ENCODE results near the gene ONECUT1.

The ONECUT1 gene

GRCh38 chr15:52806284-52806655, 16.1 kb upstream of the ONECUT1 start:
- no peak overlapping the region for H3K4me3 ChIP-seq (replicated peaks; ENCODE audit: low read depth, low read length)
- TF ChIP-seq CTCF (IDR thresholded peaks at IDR 0.05; ENCODE audit: low read depth, low read length, missing control alignments): no peak
- no peak for DNase-seq (ENCODE audit: extremely low read depth, low read depth)

DNA sequence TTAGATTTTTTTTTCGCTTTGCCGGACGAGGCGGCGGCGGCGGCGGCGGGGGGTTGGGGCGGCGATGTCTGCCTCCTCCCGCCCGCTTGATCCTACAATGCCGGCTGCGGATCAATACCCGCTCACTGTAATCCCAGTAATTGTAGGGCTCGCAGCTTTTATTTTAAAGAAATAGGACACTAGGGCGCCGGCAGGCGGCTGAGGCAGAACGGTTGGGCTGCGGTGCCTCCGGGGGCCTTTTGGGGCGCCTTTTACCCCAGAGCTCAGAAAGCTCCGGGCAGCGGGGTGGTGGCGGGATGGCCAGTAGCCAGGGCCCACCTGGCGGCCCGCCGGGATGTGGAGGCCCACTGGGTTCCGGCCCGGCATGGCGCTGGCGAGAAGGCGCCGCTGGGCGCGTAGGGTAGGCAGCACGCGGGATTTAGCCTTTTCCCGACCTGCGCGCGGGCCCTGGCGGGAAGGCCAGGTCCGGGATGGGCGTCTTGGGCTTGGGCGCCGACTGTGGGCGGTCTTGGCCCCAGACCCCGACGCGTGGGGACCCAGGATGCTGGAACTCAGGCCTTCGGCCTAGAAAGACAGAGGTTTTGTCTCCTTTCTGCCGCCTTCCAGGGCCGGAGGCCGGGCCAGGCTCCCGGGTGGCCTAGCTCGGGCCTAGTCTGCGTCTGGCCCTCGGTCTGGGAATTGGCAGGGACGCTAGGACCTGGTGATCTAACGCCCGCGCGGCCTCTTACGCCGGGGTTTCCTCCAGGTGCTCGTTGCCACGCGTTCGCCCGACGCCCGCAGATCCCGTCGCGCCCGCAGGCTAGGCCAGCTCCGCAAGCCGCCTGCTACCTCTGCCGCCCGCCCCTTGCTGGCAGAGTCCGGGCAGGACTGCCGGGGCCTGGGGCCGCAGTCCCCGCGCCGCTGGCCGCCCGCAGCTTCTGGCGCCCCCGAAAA, 15.5 kb upstream of the ONECUT1 start:
- no peak for TF ChIP-seq CTCF (IDR thresholded peaks at IDR 0.05; ENCODE audit: low read depth, low read length, missing control alignments)
- no peak for DNase-seq (ENCODE audit: extremely low read depth, low read depth)
- no peak overlapping the region for H3K4me3 ChIP-seq (replicated peaks; ENCODE audit: low read depth, low read length)

DNA sequence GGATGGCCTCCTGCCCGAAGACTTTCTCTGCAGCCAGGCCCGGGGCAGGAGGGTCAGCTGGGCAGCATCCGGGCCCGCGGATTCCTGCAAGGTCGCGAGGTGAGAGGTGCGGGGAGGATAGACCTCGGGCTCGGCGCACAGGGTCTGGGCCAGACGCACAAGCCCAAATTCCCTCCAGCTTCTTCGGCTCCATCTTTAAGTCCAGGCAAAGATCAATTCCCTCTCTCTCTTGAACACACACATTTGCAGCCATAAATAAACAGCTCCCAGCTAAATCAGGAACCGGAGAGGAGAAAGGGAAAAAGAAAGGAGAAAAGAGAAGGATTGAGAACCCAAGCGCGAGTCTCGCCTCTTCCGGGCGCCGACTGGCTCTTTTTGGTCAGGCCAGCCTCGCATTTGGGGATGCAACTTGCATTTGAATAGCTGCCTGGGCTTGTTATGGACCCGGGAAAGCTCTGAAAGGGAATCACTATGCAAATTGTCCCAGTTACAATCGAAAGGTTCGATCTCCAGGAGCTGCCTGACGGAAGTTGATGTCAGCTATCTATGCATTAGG, 14.5 kb upstream of the ONECUT1 start:
- no peak overlapping the region for H3K4me3 ChIP-seq (replicated peaks; ENCODE audit: low read depth, low read length)
- DNase-seq (ENCODE audit: extremely low read depth, low read depth): no peak
- no peak for TF ChIP-seq CTCF (IDR thresholded peaks at IDR 0.05; ENCODE audit: low read depth, low read length, missing control alignments)

GRCh38 chr15:52803467-52804306, 13.6 kb upstream of the ONECUT1 start:
- no peak for DNase-seq (ENCODE audit: extremely low read depth, low read depth)

GRCh38 chr15:52803108-52803466, 13.0 kb upstream of the ONECUT1 start:
- TF ChIP-seq CTCF (IDR thresholded peaks at IDR 0.05; ENCODE audit: low read depth, low read length, missing control alignments): no peak
- no peak overlapping the region for H3K4me3 ChIP-seq (replicated peaks; ENCODE audit: low read depth, low read length)
- no peak for DNase-seq (ENCODE audit: extremely low read depth, low read depth)

More at GRCh38 chr15:52803467-52804306, 13.6 kb upstream of the ONECUT1 start:
- H3K4me3 ChIP-seq (replicated peaks; ENCODE audit: low read depth, low read length): no peak overlapping the region
- no peak for TF ChIP-seq CTCF (IDR thresholded peaks at IDR 0.05; ENCODE audit: low read depth, low read length, missing control alignments)

DNA sequence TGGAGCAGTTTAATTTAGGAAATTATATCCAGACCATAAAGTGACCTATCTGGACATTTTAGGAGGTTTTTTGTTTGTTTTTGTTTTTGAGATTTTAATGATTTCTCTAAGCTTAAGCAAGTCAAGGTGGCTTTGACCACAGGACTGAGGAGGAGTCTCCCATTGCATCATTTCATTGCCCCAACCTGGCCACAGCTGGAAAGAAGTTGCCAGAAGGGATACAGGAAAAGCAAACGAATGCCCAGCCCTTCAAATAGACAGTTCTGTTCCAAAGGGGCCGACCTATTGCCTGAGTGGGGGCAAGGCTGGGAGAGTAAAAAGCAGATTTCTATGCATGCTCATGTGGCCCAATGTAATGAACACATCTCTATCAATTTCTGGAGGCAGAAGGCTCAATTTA, 12.0 kb upstream of the ONECUT1 start:
- no peak overlapping the region for H3K4me3 ChIP-seq (replicated peaks; ENCODE audit: low read depth, low read length)
- TF ChIP-seq CTCF (IDR thresholded peaks at IDR 0.05; ENCODE audit: low read depth, low read length, missing control alignments): no peak
- no peak for DNase-seq (ENCODE audit: extremely low read depth, low read depth)

All from HFF-Myc (cell line).